ENCODE data around the gene TCTN2. TPM values are rescaled to one million over a fixed set of nuclear protein-coding genes. Genes with fewer than 3 reads are reported as not detected.
A peak's percentile ranks its signal among the peaks of the same experiment; 100 is the strongest.

Gene TCTN2
- total RNA-seq, 1 donor from 2014 or later = 9.2 TPM

GRCh38 chr12:123717350-123717749 lies 46.4 kb downstream of the TCTN2 start:
- DNase-seq (ENCODE audit: low read depth) (no peak), FAIRE-seq (no peak)
- Histone ChIP-seq H3K27me3 (ENCODE audit: insufficient read depth, low read length) (no peaks in the 10 kb centered on the region), H3K27ac (ENCODE audit: low read depth, low read length) (no peak overlapping the region), H3K4me1 (ENCODE audit: insufficient read depth, low read length) (peaks cover 7% of the 10 kb centered on the region), H3K36me3 (ENCODE audit: insufficient read depth, low read length) (peaks cover 3% of the 10 kb centered on the region), H4K20me1 (ENCODE audit: insufficient read depth, low read length) (peaks cover 18% of the 10 kb centered on the region), H2AFZ (ENCODE audit: low read depth, low read length) (no peak overlapping the region), H3K79me2 (ENCODE audit: insufficient read depth, low read length) (peaks cover 28% of the 10 kb centered on the region), H3K4me3 (ENCODE audit: insufficient read depth, low read depth, low read length) (no peak overlapping the region), H3K9ac (ENCODE audit: low read length) (no peak overlapping the region), H3K4me2 (ENCODE audit: low read length) (no peak overlapping the region), H3K9me3 (ENCODE audit: insufficient read depth, low read depth, low read length) (no peaks in the 10 kb centered on the region)
- no peaks in the 10 kb centered on the region for H3K27me3 Mint-ChIP-seq (ENCODE audit: low read depth, unreplicated experiment)
- no peak overlapping the region for H3K4me3 Mint-ChIP-seq (ENCODE audit: unreplicated experiment)
- no peak overlapping the region for H3K27ac Mint-ChIP-seq (ENCODE audit: unreplicated experiment)
- H3K4me1 Mint-ChIP-seq (ENCODE audit: low read depth, unreplicated experiment) = peaks cover 16% of the 10 kb centered on the region
- no peaks in the 10 kb centered on the region for H3K9me3 Mint-ChIP-seq (ENCODE audit: unreplicated experiment)
- TF ChIP-seq EZH2 (IDR thresholded peaks at IDR 0.05; ENCODE audit: insufficient read depth, low read length) = no peak
- H3K36me3 Mint-ChIP-seq (ENCODE audit: low read depth, unreplicated experiment) = no peaks in the 10 kb centered on the region

GRCh38 chr12:123720141-123720814 lies 49.4 kb downstream of the TCTN2 start:
- FAIRE-seq = no peak
- Mint-ChIP-seq H3K4me1 (ENCODE audit: low read depth, unreplicated experiment) (peaks cover 4% of the 10 kb centered on the region), H3K36me3 (ENCODE audit: low read depth, unreplicated experiment) (no peaks in the 10 kb centered on the region), H3K27ac (ENCODE audit: unreplicated experiment) (peak overlapping the region; percentile 47), H3K27me3 (ENCODE audit: low read depth, unreplicated experiment) (no peaks in the 10 kb centered on the region), H3K9me3 (ENCODE audit: unreplicated experiment) (no peaks in the 10 kb centered on the region), H3K4me3 (ENCODE audit: unreplicated experiment) (no peak overlapping the region)
- no peak overlapping the region for H3K4me2 ChIP-seq (ENCODE audit: low read length)
- peaks cover 4% of the 10 kb centered on the region for H4K20me1 ChIP-seq (ENCODE audit: insufficient read depth, low read length)
- no peak overlapping the region for H3K27ac ChIP-seq (ENCODE audit: low read depth, low read length)
- H3K4me1 ChIP-seq (ENCODE audit: insufficient read depth, low read length) = no peaks in the 10 kb centered on the region
- DNase-seq (ENCODE audit: low read depth) = no peak
- no peaks in the 10 kb centered on the region for H3K27me3 ChIP-seq (ENCODE audit: insufficient read depth, low read length)
- no peak overlapping the region for H2AFZ ChIP-seq (ENCODE audit: low read depth, low read length)
- H3K36me3 ChIP-seq (ENCODE audit: insufficient read depth, low read length) = peaks cover 7% of the 10 kb centered on the region
- no peaks in the 10 kb centered on the region for H3K9me3 ChIP-seq (ENCODE audit: insufficient read depth, low read depth, low read length)
- H3K4me3 ChIP-seq (ENCODE audit: insufficient read depth, low read depth, low read length) = no peak overlapping the region
- H3K9ac ChIP-seq (ENCODE audit: low read length) = no peak overlapping the region
- H3K79me2 ChIP-seq (ENCODE audit: insufficient read depth, low read length) = peaks cover 6% of the 10 kb centered on the region
- TF ChIP-seq CTCF (IDR thresholded peaks at IDR 0.05; ENCODE audit: insufficient read depth, low read depth, low read length) (no peak), EZH2 (IDR thresholded peaks at IDR 0.05; ENCODE audit: insufficient read depth, low read length) (no peak)

- H3K9me3 Mint-ChIP-seq (ENCODE audit: unreplicated experiment) = no peaks in the 10 kb centered on the region
- H3K27ac Mint-ChIP-seq (ENCODE audit: unreplicated experiment) = no peak overlapping the region
- H3K9ac ChIP-seq (ENCODE audit: low read length) = no peak overlapping the region
- H3K27me3 Mint-ChIP-seq (ENCODE audit: low read depth, unreplicated experiment) = no peaks in the 10 kb centered on the region
- TF ChIP-seq CTCF (IDR thresholded peaks at IDR 0.05; ENCODE audit: insufficient read depth, low read depth, low read length) = no peak
- TF ChIP-seq EZH2 (IDR thresholded peaks at IDR 0.05; ENCODE audit: insufficient read depth, low read length) = no peak
- H3K27me3 ChIP-seq (ENCODE audit: insufficient read depth, low read length) = no peaks in the 10 kb centered on the region
- H2AFZ ChIP-seq (ENCODE audit: low read depth, low read length) = no peak overlapping the region
- no peak overlapping the region for H3K4me2 ChIP-seq (ENCODE audit: low read length)
- DNase-seq (ENCODE audit: low read depth) (no peak), FAIRE-seq (no peak)
- no peaks in the 10 kb centered on the region for H3K4me1 ChIP-seq (ENCODE audit: insufficient read depth, low read length)
- H3K27ac ChIP-seq (ENCODE audit: low read depth, low read length) = no peak overlapping the region
- H4K20me1 ChIP-seq (ENCODE audit: insufficient read depth, low read length) = peaks cover 4% of the 10 kb centered on the region
- H3K79me2 ChIP-seq (ENCODE audit: insufficient read depth, low read length) = peaks cover 6% of the 10 kb centered on the region
- peaks cover 12% of the 10 kb centered on the region for H3K36me3 ChIP-seq (ENCODE audit: insufficient read depth, low read length)
- no peaks in the 10 kb centered on the region for H3K9me3 ChIP-seq (ENCODE audit: insufficient read depth, low read depth, low read length)
- peaks cover 3% of the 10 kb centered on the region for H3K36me3 Mint-ChIP-seq (ENCODE audit: low read depth, unreplicated experiment)
- no peak overlapping the region for H3K4me3 Mint-ChIP-seq (ENCODE audit: unreplicated experiment)
- H3K4me3 ChIP-seq (ENCODE audit: insufficient read depth, low read depth, low read length) = no peak overlapping the region
- H3K4me1 Mint-ChIP-seq (ENCODE audit: low read depth, unreplicated experiment) = peaks cover 1% of the 10 kb centered on the region
Observed at GRCh38 chr12:123721245-123721644, 50.3 kb downstream of the TCTN2 start.

Data from astrocyte (in vitro differentiated cells and primary cell).